Activated CD4-positive, alpha-beta T cell treated with anti-CD3 and anti-CD28 coated beads, Interleukin-10, Interleukin-2, amounts not matched to agents 100 ng/mL and 50 ng/mL, durations not matched to agents 16 hours and 8 hours (primary cell): ENCODE data around the gene TMEM132D.

Experiments
- DNase-seq: peaks from one replicate; pipeline ENCODE4 v3.0.0-alpha.2; 2020

The TMEM132D gene

GRCh38 chr12:129325566-129325965 is 578.3 kb downstream of the TMEM132D start:
- no peak for DNase-seq

- no peak for DNase-seq
Observed at GRCh38 chr12:129312048-129312447, 591.8 kb downstream of the TMEM132D start.

- no peak for DNase-seq
Observed at GRCh38 chr12:129310346-129310745, 593.5 kb downstream of the TMEM132D start.

GRCh38 chr12:129305851-129306250 is 598.0 kb downstream of the TMEM132D start:
- no peak for DNase-seq

GRCh38 chr12:129304529-129304928 is 599.3 kb downstream of the TMEM132D start:
- no peak for DNase-seq

- DNase-seq = no peak
Observed at GRCh38 chr12:129300011-129300410, 603.8 kb downstream of the TMEM132D start.

- DNase-seq = no peak
Observed at GRCh38 chr12:129298921-129299320, 604.9 kb downstream of the TMEM132D start.

- no peak for DNase-seq
Observed at GRCh38 chr12:129296671-129297070, 607.2 kb downstream of the TMEM132D start.

- no peak for DNase-seq
Observed at GRCh38 chr12:129294868-129295267, 609.0 kb downstream of the TMEM132D start.

- no peak for DNase-seq
Observed at GRCh38 chr12:129279771-129280170, 624.1 kb downstream of the TMEM132D start.

- DNase-seq = no peak
Observed at GRCh38 chr12:129276361-129277060, 627.3 kb downstream of the TMEM132D start.

- DNase-seq = no peak
Observed at GRCh38 chr12:129269756-129270495, 633.9 kb downstream of the TMEM132D start.

- no peak for DNase-seq
Observed at GRCh38 chr12:129258781-129259318, 645.0 kb downstream of the TMEM132D start.

GRCh38 chr12:129257524-129257923 is 646.3 kb downstream of the TMEM132D start:
- DNase-seq = no peak

GRCh38 chr12:129246630-129247029 is 657.2 kb downstream of the TMEM132D start:
- no peak for DNase-seq

- no peak for DNase-seq
Observed at GRCh38 chr12:129245769-129246168, 658.1 kb downstream of the TMEM132D start.

GRCh38 chr12:129241852-129242251 is 662.0 kb downstream of the TMEM132D start:
- DNase-seq = no peak

GRCh38 chr12:129237881-129238280 is 665.9 kb downstream of the TMEM132D start:
- no peak for DNase-seq

GRCh38 chr12:129234209-129234608 is 669.6 kb downstream of the TMEM132D start:
- no peak for DNase-seq

- DNase-seq = no peak
Observed at GRCh38 chr12:129231491-129231890, 672.3 kb downstream of the TMEM132D start.

GRCh38 chr12:129230995-129231394 is 672.8 kb downstream of the TMEM132D start:
- DNase-seq = no peak

- DNase-seq = no peak
Observed at GRCh38 chr12:129226851-129227250, 677.0 kb downstream of the TMEM132D start.

- DNase-seq = no peak
Observed at GRCh38 chr12:129226005-129226404, 677.8 kb downstream of the TMEM132D start.

GRCh38 chr12:129215556-129215955 is 688.3 kb downstream of the TMEM132D start:
- DNase-seq = no peak
